ENCODE data around the gene TECR.

- no peak for TF ChIP-seq ZBTB8A (IDR thresholded peaks at IDR 0.05; ENCODE audit: partially characterized antibody)
- TF ChIP-seq HMG20B (CRISPR knock-in tag; IDR thresholded peaks at IDR 0.05) = no peak
- TF ChIP-seq, protein P1, sequence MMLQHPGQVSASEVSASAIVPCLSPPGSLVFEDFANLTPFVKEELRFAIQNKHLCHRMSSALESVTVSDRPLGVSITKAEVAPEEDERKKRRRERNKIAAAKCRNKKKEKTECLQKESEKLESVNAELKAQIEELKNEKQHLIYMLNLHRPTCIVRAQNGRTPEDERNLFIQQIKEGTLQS (IDR thresholded peaks at IDR 0.05) = no peak
- TF ChIP-seq, protein P1 (CRISPR knock-in tag; conservative IDR thresholded peaks at IDR 0.05) = no peak
- no peak for TF ChIP-seq ZNF274 (IDR thresholded peaks at IDR 0.05; ENCODE audit: borderline replicate concordance, low read depth, low read length)
- TF ChIP-seq SETDB1 (IDR thresholded peaks at IDR 0.05; ENCODE audit: low read length) = no peak
- no peak for TF ChIP-seq SOX6 (IDR thresholded peaks at IDR 0.05)
- TF ChIP-seq CTCF (IDR thresholded peaks at IDR 0.05 in 2 of 3, conservative IDR thresholded peaks at IDR 0.05 in 1 of 3; ENCODE audit: insufficient read depth in 2 of 3, low read depth in 1 of 3, low read length in 3 of 3) = no peak
Measured at GRCh38 chr19:14526423-14526822, 3.0 kb upstream of the TECR start.
